ENCODE results near the gene SLC35C1. TPM values are rescaled to one million over a fixed set of nuclear protein-coding genes. Genes with fewer than 3 reads are reported as not detected.

SLC35C1 gene
- total and polyA plus RNA-seq, 9 of the 15 experiments (the other 6 are each of a cell fraction or from before 2014, with no cell fraction given): 0.65 to 13.1 (median 2.4) TPM

- TF ChIP-seq ARID1B (IDR thresholded peaks at IDR 0.05): 0 out of 2 replicates have a peak, but pooled peaks have one; percentile 18
- no peak for TF ChIP-seq CHD7 (IDR thresholded peaks at IDR 0.05; ENCODE audit: low read depth, low read length)
- TF ChIP-seq TOE1 (IDR thresholded peaks at IDR 0.05; ENCODE audit: borderline replicate concordance): no peak
- TF ChIP-seq TOE1 (CRISPR knock-in tag; IDR thresholded peaks at IDR 0.05; ENCODE audit: borderline replicate concordance, low read depth): peak; percentile 70; the same call in 1 of the 2 replicates
- TF ChIP-seq FOXK2 (conservative IDR thresholded peaks at IDR 0.05 in 1 of 2, IDR thresholded peaks at IDR 0.05 in 1 of 2; ENCODE audit: low read depth in 2 of 2): peak; percentile 71 to 87
- TF ChIP-seq ZNF75A (CRISPR knock-in tag; IDR thresholded peaks at IDR 0.05): no peak
- peak; percentile 87 for TF ChIP-seq EGR1 (conservative IDR thresholded peaks at IDR 0.05)
- TF ChIP-seq ZFP91 (CRISPR knock-in tag; IDR thresholded peaks at IDR 0.05): no peak
- peak; percentile 62 for TF ChIP-seq NFRKB (IDR thresholded peaks at IDR 0.05; ENCODE audit: low read depth)
- no peak for TF ChIP-seq ELF2 (CRISPR knock-in tag; IDR thresholded peaks at IDR 0.05)
- peak; percentile 50; the same call in 1 of the 2 replicates for TF ChIP-seq THAP7 (CRISPR knock-in tag; IDR thresholded peaks at IDR 0.05)
- no peak for TF ChIP-seq U2AF2 (optimal IDR thresholded peaks at IDR 0.05; ENCODE audit: low read depth, low read length)
- TF ChIP-seq ZNF133 (CRISPR knock-in tag; IDR thresholded peaks at IDR 0.05): no peak
- peak; percentile 83 for TF ChIP-seq GABPB1 (CRISPR knock-in tag; IDR thresholded peaks at IDR 0.05)
Measured at GRCh38 chr11:45846974-45847910, 42.3 kb downstream of the SLC35C1 start, which contains the start of gene CRY2 (continued).

Data from K562 (cell line).